K562 (cell line): ENCODE results near the gene PFDN2. TPM values are rescaled to one million over a fixed set of nuclear protein-coding genes. Genes with fewer than 3 reads are reported as not detected.

Source experiments
- AFF1 ChIP-seq, 2 experiments: fragments of 450-650 bp; IDR thresholded peaks; 2 replicates each; pipeline ENCODE4 v1.6.1; 2018; ENCODE audit warnings: mild to moderate bottlenecking in 2 of 2, low read depth in 1 of 2; ENCODE audit not compliant: partially characterized antibody in 2 of 2
- CBFB ChIP-seq: sonication (generic); formaldehyde crosslinking; IDR thresholded peaks from 2 replicates; pipeline ENCODE4 v1.4.0; 2020; ENCODE audit warnings: mild to moderate bottlenecking, missing genetic modification reagents
- EZH2 ChIP-seq: IDR thresholded peaks from 2 replicates; pipeline ENCODE4 v1.6.1; 2012; ENCODE audit warnings: low read depth, mild to moderate bottlenecking, inconsistent platforms, low read length, borderline replicate concordance
- GABPB1 ChIP-seq: sonication (generic); formaldehyde crosslinking; IDR thresholded peaks from 2 replicates; pipeline ENCODE4 v1.8.0; 2022; ENCODE audit warnings: mild to moderate bottlenecking, missing genetic modification reagents
- HDAC2 ChIP-seq: fragments of 450-650 bp; IDR thresholded peaks from 2 replicates; pipeline ENCODE4 v1.6.1; 2016; ENCODE audit warnings: mild to moderate bottlenecking
- HNRNPUL1 ChIP-seq: fragments of 200-400 bp; formaldehyde crosslinking; IDR thresholded peaks from 2 replicates; pipeline ENCODE4 v1.6.1; 2017; ENCODE audit warnings: low read length
- MCM2 ChIP-seq: fragments of 450-650 bp; IDR thresholded peaks from 2 replicates; pipeline ENCODE4 v1.6.1; 2017; ENCODE audit warnings: low read depth, mild to moderate bottlenecking
- NBN ChIP-seq: fragments of 450-650 bp; IDR thresholded peaks from 2 replicates; pipeline ENCODE4 v1.6.1; 2016; ENCODE audit warnings: low read depth, mild to moderate bottlenecking
- NR2C1 ChIP-seq, 2 experiments: fragments of 450-650 bp; IDR thresholded peaks; 2 replicates each; pipeline ENCODE4 v1.6.1; 2017; ENCODE audit warnings: mild to moderate bottlenecking in 2 of 2, antibody characterized with exemption in 1 of 2, inconsistent platforms in 1 of 2, missing compliant biosample characterization in 1 of 2, missing genetic modification characterization in 1 of 2
- OTX1 ChIP-seq: fragments of 450-650 bp; formaldehyde crosslinking; IDR thresholded peaks from 2 replicates; pipeline ENCODE4 v1.4.0; 2022; ENCODE audit warnings: mild to moderate bottlenecking
- POLR2AphosphoS5 ChIP-seq: IDR thresholded peaks from 2 replicates; pipeline ENCODE4 v1.6.1; 2011; ENCODE audit warnings: mild to moderate bottlenecking, low read depth, low read length, moderate library complexity; ENCODE audit not compliant: control insufficient read depth, insufficient read depth
- PPARD ChIP-seq: fragments of 250-450 bp; sonication (Bioruptor Pico); IDR thresholded peaks from 2 replicates; pipeline ENCODE4 v1.8.0; 2022; ENCODE audit warnings: inconsistent platforms, mild to moderate bottlenecking, moderate library complexity
- PRPF4 ChIP-seq: fragments of 200-400 bp; formaldehyde crosslinking; IDR thresholded peaks from one replicate; pipeline ENCODE4 v1.6.1; 2017; ENCODE audit warnings: low read length, low read depth, mild to moderate bottlenecking; ENCODE audit not compliant: insufficient read depth, poor library complexity, severe bottlenecking
- RBBP5 ChIP-seq: fragments of 200-600 bp; sonication (generic); IDR thresholded peaks from 2 replicates; pipeline ENCODE4 v1.6.1; 2012; ENCODE audit warnings: borderline replicate concordance, mild to moderate bottlenecking, low read length, control low read depth, inconsistent platforms; ENCODE audit not compliant: insufficient read depth, poor library complexity, severe bottlenecking
- RBM15 ChIP-seq: fragments of 200-400 bp; formaldehyde crosslinking; IDR thresholded peaks from 2 replicates; pipeline ENCODE4 v1.6.1; 2018; ENCODE audit warnings: mild to moderate bottlenecking, low read length, moderate library complexity; ENCODE audit not compliant: insufficient read depth
- SIRT6 ChIP-seq: IDR thresholded peaks from one replicate; pipeline ENCODE4 v1.6.1; 2012; ENCODE audit warnings: low read depth, mild to moderate bottlenecking, control low read depth, inconsistent platforms, low read length, moderate library complexity
- SPI1 ChIP-seq: IDR thresholded peaks from 2 replicates; pipeline ENCODE4 v1.6.1; 2011; ENCODE audit warnings: low read depth, low read length, control low read depth, borderline replicate concordance
- SRSF7 ChIP-seq: fragments of 200-400 bp; formaldehyde crosslinking; optimal IDR thresholded peaks from 2 replicates; pipeline ENCODE3; 2017; ENCODE audit warnings: mild to moderate bottlenecking, low read depth, low read length
- TAF1 ChIP-seq: IDR thresholded peaks from 2 replicates; pipeline ENCODE4 v1.6.1; 2011; ENCODE audit warnings: mild to moderate bottlenecking, low read length, moderate library complexity; ENCODE audit not compliant: insufficient read depth, control insufficient read depth, severe bottlenecking; ENCODE audit errors: extremely low read depth
- ZC3H8 ChIP-seq: fragments of 450-650 bp; IDR thresholded peaks from 2 replicates; pipeline ENCODE4 v1.6.1; 2017
- ZKSCAN8 ChIP-seq: fragments of 200-800 bp; sonication (Bioruptor generic); IDR thresholded peaks from 2 replicates; pipeline ENCODE4 v1.6.1; 2016; ENCODE audit warnings: missing genetic modification characterization, missing compliant biosample characterization
- ZNF121 ChIP-seq: sonication (generic); formaldehyde crosslinking; conservative IDR thresholded peaks from 2 replicates; pipeline ENCODE4 v1.8.0; 2022; ENCODE audit warnings: missing genetic modification reagents
- ZNF263 ChIP-seq: sonication (generic); formaldehyde crosslinking; IDR thresholded peaks from 2 replicates; pipeline ENCODE4 v1.8.0; 2022; ENCODE audit warnings: mild to moderate bottlenecking, missing genetic modification reagents, borderline replicate concordance
- ZNF551 ChIP-seq: fragments of 250-450 bp; sonication (Bioruptor Pico); IDR thresholded peaks from 2 replicates; pipeline ENCODE4 v1.5.0; 2021; ENCODE audit warnings: mild to moderate bottlenecking, moderate library complexity
- polyA plus RNA-seq, 8 experiments: library from polyadenylated mRNA; depleted of rRNA in 4 of 8; stranded (reverse) in 5 of 8; unstranded in 3 of 8; fragments of >200 nt; fragmentation: Nextera tagmentation in 2 of 8; fragmentation: Illumina TruSeq in 1 of 8; extraction: Ambion mirVana in 2 of 8; extraction: Trizol in 1 of 8; gene quantifications; 2 replicates each; pipeline versions ENCODE4 v1.2.1 to v1.2.3, GENCODE V29; 2011 to 2014; ENCODE audit warnings: inconsistent platforms in 1 of 8, missing spikeins in 1 of 8
- total RNA-seq, 7 experiments: library from RNA; depleted of rRNA in 6 of 7; stranded (reverse); fragments of >200 nt in 6 of 7; fragmentation: Illumina TruSeq in 2 of 7; extraction: Trizol in 2 of 7; gene quantifications; 2 replicates each; pipeline versions ENCODE4 v1.2.1 to v1.2.3, GENCODE V29; 2011 to 2021; ENCODE audit warnings: low replicate concordance in 1 of 7

Gene PFDN2
- total and polyA plus RNA-seq, 9 of the 15 experiments (the other 6 are each of a cell fraction or from before 2014, with no cell fraction given), result 50.2 to 361 (median 144) TPM

- TF ChIP-seq OTX1 (CRISPR knock-in tag), result peak; percentile 7
- no peak for TF ChIP-seq HDAC2
- TF ChIP-seq CBFB (CRISPR knock-in tag), result no peak
- no peak for TF ChIP-seq HNRNPUL1
- no peak for TF ChIP-seq ZKSCAN8 (CRISPR knock-in tag)
- TF ChIP-seq RBM15, result no peak
- TF ChIP-seq PPARD (CRISPR knock-in tag), result no peak
- TF ChIP-seq POLR2AphosphoS5, result no peak
- TF ChIP-seq SIRT6, result no peak
- TF ChIP-seq MCM2, result no peak
- TF ChIP-seq NBN, result peak; percentile 79; the same call in 1 of the 2 replicates
- TF ChIP-seq EZH2, result no peak
- no peak for TF ChIP-seq SRSF7
- TF ChIP-seq NR2C1 (IDR thresholded peaks at IDR 0.05), result no peak
- TF ChIP-seq NR2C1 (tag; IDR thresholded peaks at IDR 0.05), result no peak
- TF ChIP-seq RBBP5, result peak; percentile 7
- no peak for TF ChIP-seq TAF1
- TF ChIP-seq PRPF4, result no peak
- TF ChIP-seq SPI1, result no peak
- TF ChIP-seq ZNF263, result peak; percentile 90
- TF ChIP-seq GABPB1, result no peak
- TF ChIP-seq AFF1 (IDR thresholded peaks at IDR 0.05; ENCODE audit: low read depth in 1 of 2, partially characterized antibody in 2 of 2), result peak; percentile 52 to 53
- no peak for TF ChIP-seq ZNF551 (CRISPR knock-in tag)
- no peak for TF ChIP-seq ZC3H8
- TF ChIP-seq ZNF121 (CRISPR knock-in tag), result no peak
Measured at GRCh38 chr1:161131523-161132409, 13.9 kb upstream of the PFDN2 start (continued).
